AG09319 (cell line): ENCODE results near the gene KCNQ4.

Source experiments
- DNase-seq: peaks from one replicate; pipeline ENCODE4 v3.0.0-alpha.2; 2010; ENCODE audit warnings: low read depth; ENCODE audit errors: extremely low read depth
- CTCF ChIP-seq: IDR thresholded peaks from 2 replicates; pipeline ENCODE4 v1.5.1; 2011; ENCODE audit warnings: low read depth, mild to moderate bottlenecking, inconsistent platforms, low read length, moderate library complexity

KCNQ4 gene

DNA sequence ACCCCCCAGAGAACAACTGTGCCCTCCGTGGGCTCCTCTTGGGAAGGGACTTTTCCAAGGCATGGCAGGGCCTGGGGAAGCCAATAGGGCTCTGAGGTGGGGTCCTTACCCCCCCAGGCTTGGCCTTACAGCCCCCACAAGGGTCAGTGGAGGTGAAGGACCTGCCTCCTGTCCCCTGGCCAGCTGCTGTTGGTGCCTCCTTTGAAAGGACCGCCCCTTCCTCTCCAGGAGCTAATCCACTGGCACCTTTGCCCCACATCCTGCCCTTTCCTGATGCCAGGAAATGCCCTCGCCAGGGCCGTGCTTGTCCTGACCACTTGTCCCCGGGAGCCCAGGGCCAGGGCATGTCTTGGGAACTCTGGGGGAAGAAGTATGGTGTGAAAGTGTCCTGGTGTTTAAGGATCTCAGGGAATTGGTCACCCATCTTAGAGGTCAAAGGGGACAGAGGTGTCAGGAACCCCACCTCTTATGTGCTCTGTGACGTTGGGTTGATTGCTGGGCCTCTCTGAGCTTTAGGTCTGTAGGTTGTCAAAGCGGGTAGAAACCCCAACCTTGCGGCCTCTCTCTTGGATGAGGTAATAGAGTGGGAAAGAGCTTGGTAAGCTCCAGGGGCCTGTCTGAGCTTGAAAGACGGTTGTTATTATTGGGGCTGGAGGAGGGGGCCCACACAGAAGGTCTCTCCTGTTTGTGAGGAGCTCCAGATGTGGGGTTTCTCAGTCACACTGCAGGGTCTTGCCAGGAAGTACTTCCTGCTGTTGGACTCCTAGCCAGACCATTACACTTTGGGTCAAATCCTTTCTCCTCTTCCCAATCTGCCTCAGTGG, 2.8 kb downstream of the KCNQ4 start:
- no peak for TF ChIP-seq CTCF

DNA sequence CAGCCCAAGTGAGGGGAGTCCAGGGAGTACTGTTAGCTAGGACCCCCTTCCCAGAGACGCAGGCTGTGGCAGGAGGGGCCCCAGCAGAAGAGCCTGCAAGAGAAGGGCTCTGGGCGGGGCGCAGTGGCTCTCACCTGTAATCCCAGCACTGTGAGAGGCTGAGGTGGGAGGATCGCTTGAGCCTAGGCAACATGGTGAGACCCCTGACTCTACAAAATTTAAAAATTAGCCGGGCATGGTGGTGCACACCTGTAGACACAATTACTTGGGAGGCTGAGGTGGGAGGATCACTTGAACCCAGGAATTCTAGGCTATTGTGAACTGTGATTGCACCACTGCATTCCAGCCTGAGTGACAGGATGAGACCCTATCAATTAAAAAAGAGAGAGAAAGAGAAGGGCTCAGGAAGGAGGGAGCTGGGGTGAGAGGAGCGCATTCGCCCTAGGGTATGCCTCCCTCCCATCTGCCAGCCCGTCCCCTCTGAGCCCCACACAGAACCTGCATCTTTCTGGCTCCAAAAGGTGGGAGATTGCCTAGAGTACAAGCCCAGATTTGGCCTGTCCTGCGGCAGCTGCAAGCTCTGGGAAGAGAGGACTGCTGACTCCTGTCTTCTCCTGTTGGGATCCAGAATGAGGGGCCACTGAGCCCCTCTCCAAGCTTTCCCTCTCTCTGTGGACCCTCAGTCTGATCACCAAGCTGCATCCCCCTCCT, 3.6 kb downstream of the KCNQ4 start:
- no peak for DNase-seq
- TF ChIP-seq CTCF, result no peak

More for the DNA sequence above, 2.8 kb downstream of the KCNQ4 start:
- no peak for DNase-seq

GRCh38 chr1:40787737-40788560, 4.4 kb downstream of the KCNQ4 start:
- no peak for TF ChIP-seq CTCF
- no peak for DNase-seq

DNA sequence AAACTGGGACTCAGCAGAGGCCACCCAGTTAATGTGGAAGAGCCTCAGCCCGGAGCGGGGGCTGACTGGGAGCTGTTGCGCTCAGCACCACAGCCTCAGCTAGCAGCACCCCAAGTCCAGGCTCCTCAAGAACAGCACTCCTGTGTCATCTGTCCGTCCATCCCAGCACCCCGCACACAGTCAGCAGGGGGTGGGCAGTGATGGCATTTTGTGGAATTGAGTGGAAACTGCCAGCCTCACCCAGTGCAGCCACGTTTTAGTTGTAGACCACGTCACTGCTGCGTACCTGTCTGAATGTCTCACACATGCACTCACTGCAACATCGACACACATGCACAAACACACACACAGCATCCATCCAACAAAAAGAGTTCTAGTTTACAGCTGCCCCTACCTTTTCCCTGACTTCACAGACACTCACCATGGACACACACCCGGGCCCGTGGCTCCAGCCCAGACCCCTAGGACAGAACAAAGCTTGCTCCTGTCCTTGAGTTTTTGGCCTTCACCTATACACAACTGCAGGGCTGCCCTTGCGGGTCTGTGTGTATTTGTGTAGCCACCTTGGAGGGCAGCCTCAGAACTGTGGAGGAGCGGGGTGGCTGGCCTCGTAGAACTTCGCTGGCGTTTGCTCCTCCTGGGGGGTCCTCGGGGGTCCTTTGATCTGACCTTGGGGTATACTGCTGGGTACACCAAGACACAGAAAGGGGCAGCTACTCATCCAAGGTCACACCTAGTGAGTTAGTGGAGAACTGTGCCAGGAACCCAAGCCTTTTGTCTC, 5.2 kb downstream of the KCNQ4 start:
- no peak for DNase-seq
- TF ChIP-seq CTCF, result no peak

GRCh38 chr1:40789342-40789598, 5.7 kb downstream of the KCNQ4 start:
- no peak for TF ChIP-seq CTCF
- no peak for DNase-seq

GRCh38 chr1:40789661-40790430, 6.3 kb downstream of the KCNQ4 start:
- DNase-seq, result no peak
- TF ChIP-seq CTCF, result no peak
